Measurements from ENCODE around the gene ETS1. TPM values are rescaled to one million over a fixed set of nuclear protein-coding genes. Genes with fewer than 3 reads are reported as not detected.

ETS1 gene
- polyA plus RNA-seq, 1 experiment: 32.3 TPM

DNA sequence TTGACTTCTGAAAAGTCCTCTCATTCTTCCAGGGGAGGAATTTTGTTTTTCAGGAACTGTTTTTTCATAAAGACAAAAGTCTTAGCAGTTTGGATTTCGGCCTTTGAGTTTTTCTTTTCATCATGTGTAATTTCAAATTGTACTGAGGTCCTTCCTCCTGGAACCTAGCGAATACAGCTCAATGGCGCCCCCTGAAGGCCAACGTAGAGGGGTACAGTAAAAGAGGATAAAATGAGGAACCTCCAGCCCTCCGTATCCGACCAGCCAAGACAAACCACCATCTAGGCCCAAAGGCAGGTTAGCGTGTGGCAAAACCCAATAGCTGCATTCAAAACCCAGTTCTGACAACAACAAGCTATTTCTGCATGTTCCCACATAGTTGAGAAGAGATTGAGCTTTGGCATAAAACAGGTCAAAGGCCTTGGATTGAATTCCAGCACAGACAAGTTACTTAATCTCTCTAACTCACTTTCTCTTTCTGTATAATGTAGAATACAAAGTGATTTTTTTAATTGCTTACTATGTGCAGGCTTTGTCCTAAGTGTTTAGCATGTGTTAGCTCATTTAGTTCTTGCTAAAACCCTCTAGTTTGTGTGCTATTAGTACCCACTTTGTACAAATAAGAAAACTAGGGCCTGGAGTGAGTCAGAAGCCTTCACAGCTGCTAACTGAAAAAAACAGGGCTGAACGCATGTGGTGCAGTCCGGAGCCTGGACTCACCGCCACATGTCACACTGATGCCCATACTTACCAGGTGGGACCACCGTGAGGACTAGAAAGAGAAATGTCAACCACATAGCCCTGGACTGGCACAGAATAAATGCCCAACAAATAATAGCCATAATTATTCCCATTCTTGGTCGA is 43.2 kb upstream of the ETS1 start:
- TF ChIP-seq, protein P1, sequence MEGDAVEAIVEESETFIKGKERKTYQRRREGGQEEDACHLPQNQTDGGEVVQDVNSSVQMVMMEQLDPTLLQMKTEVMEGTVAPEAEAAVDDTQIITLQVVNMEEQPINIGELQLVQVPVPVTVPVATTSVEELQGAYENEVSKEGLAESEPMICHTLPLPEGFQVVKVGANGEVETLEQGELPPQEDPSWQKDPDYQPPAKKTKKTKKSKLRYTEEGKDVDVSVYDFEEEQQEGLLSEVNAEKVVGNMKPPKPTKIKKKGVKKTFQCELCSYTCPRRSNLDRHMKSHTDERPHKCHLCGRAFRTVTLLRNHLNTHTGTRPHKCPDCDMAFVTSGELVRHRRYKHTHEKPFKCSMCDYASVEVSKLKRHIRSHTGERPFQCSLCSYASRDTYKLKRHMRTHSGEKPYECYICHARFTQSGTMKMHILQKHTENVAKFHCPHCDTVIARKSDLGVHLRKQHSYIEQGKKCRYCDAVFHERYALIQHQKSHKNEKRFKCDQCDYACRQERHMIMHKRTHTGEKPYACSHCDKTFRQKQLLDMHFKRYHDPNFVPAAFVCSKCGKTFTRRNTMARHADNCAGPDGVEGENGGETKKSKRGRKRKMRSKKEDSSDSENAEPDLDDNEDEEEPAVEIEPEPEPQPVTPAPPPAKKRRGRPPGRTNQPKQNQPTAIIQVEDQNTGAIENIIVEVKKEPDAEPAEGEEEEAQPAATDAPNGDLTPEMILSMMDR (IDR thresholded peaks at IDR 0.05; ENCODE audit: low read depth, low read length): peak; percentile 94
- Histone ChIP-seq H3K4me3 (ENCODE audit: low read depth, low read length) (no peak overlapping the region), H3K27me3 (ENCODE audit: control insufficient read depth, insufficient read depth, low read length) (peaks cover under 1% of the 10 kb centered on the region), H3K27ac (ENCODE audit: low read depth, low read length) (no peak overlapping the region), H3K9me3 (ENCODE audit: control insufficient read depth, insufficient read depth, low read length) (no peaks in the 10 kb centered on the region; the same call in 1 of the 2 replicates)
- ChIA-PET POLR2A (no interaction called here), CTCF (interaction anchor here (0.6 to 7.3 kb wide), 112 partner anchors 8 to 600 kb away, joined by 3 to 295 read pairs (median 5); partner anchors contain the start of gene ETS1)
- DNase-seq (ENCODE audit: low read depth, low spot score): peak; percentile 76

DNA sequence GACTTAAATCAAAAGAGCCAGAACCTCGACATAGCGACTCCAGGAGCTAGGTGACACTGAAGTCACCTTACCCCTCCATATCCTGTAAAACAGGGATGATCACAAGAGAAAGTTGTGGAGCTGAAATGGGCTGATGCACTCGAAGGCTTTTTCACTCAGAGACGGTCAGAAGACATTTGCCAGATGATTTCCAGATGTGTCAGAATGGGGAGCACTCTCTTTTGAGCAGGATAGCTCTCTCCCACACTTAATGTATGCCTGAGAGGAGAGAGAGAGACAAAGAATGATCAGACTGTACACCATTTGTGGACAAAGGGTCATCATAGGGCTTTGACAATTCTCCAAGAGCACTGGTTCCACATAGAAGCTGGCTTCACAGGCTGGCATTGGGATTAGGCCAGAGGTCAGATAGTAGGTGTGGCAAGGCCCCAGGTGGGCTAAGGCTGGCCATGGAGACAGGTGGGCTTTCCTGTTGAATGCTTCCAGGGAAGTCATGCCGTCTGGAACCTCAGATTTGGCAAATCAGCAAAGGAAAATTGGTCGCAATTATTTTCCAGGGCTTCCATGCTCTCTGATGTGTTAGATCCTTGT is 42.3 kb upstream of the ETS1 start:
- TF ChIP-seq, protein P1 (IDR thresholded peaks at IDR 0.05; ENCODE audit: low read depth, low read length): no peak
- DNase-seq (ENCODE audit: low read depth, low spot score): no peak
- POLR2A ChIA-PET: no interaction called here
- Histone ChIP-seq H3K9me3 (ENCODE audit: control insufficient read depth, insufficient read depth, low read length) (no peaks in the 10 kb centered on the region; the same call in 1 of the 2 replicates), H3K27ac (ENCODE audit: low read depth, low read length) (no peak overlapping the region), H3K4me3 (ENCODE audit: low read depth, low read length) (no peak overlapping the region), H3K27me3 (ENCODE audit: control insufficient read depth, insufficient read depth, low read length) (no peaks in the 10 kb centered on the region)
- CTCF ChIA-PET: interaction anchor here (0.6 to 7.3 kb wide), 57 partner anchors 9 to 599 kb away, joined by 3 to 295 read pairs (median 7); no protein-coding TSS in a partner anchor

GRCh38 chr11:128628686-128629085 is 41.3 kb upstream of the ETS1 start:
- Histone ChIP-seq H3K9me3 (ENCODE audit: control insufficient read depth, insufficient read depth, low read length) (no peaks in the 10 kb centered on the region; the same call in 1 of the 2 replicates), H3K4me3 (ENCODE audit: low read depth, low read length) (no peak overlapping the region), H3K27me3 (ENCODE audit: control insufficient read depth, insufficient read depth, low read length) (no peaks in the 10 kb centered on the region), H3K27ac (ENCODE audit: low read depth, low read length) (no peak overlapping the region)
- DNase-seq (ENCODE audit: low read depth, low spot score): no peak
- ChIA-PET POLR2A (no interaction called here), CTCF (interaction anchor here (1.5 to 7.3 kb wide), 10 partner anchors 12 to 470 kb away, joined by 3 to 295 read pairs (median 26); no protein-coding TSS in a partner anchor)
- TF ChIP-seq, protein P1 (IDR thresholded peaks at IDR 0.05; ENCODE audit: low read depth, low read length): no peak

- CTCF ChIA-PET: interaction anchor here (1.5 to 7.3 kb wide), 10 partner anchors 12 to 470 kb away, joined by 3 to 295 read pairs (median 26); no protein-coding TSS in a partner anchor
- H3K4me3 ChIP-seq (ENCODE audit: low read depth, low read length): no peak overlapping the region
- H3K27ac ChIP-seq (ENCODE audit: low read depth, low read length): no peak overlapping the region
- no peak for DNase-seq (ENCODE audit: low read depth, low spot score)
- POLR2A ChIA-PET: no interaction called here
- no peaks in the 10 kb centered on the region; the same call in 1 of the 2 replicates for H3K9me3 ChIP-seq (ENCODE audit: control insufficient read depth, insufficient read depth, low read length)
- TF ChIP-seq, protein P1 (IDR thresholded peaks at IDR 0.05; ENCODE audit: low read depth, low read length): no peak
- no peaks in the 10 kb centered on the region for H3K27me3 ChIP-seq (ENCODE audit: control insufficient read depth, insufficient read depth, low read length)
These were observed 40.9 kb upstream of the ETS1 start for GRCh38 chr11:128628325-128628673.

Data from AG04450 (cell line).